Stimulated activated CD8-positive, alpha-beta memory T cell treated with anti-CD3 and anti-CD28 coated beads, Interleukin-4, amount 100 ng/mL, for 48 hours (primary cell): ENCODE measurements around the gene BDP1.
"Not testable (repeated sequence)": the region's sequence is repeated elsewhere in the genome, so short reads cannot be mapped to it uniquely, and the experiment has no call there.

Experiments used
- DNase-seq: peaks from one replicate; pipeline ENCODE4 v3.0.0-alpha.2; 2020

Gene BDP1

DNA sequence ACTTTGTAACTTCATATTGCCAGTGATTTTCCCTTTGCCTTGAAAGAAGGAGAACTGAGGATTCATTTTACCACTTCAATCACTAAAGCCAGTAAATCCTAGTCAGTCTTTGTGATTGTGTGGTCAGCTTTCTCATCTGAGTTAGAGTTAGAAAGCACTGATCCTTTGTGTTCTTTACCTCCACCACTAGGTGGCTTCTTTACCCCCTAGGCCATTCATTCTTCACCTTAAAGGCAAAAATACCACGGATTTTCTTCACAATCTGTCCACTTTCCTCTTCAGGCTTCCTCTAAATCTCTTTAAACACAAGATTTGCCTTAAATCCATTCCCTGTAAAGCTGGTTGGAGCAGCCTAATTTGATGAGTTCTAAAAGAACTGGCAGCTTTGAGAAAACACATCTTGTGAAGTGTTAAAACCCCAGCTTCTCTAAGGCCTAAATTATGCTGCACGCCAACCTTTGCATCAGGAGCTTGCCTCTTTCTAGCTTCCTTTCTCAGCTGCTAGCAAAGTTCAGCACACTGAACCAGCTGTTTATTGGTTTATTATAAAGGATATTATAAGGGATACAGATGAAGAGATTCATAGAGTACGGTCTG is 20.4 kb downstream of the BDP1 start:
- no peak for DNase-seq

DNA sequence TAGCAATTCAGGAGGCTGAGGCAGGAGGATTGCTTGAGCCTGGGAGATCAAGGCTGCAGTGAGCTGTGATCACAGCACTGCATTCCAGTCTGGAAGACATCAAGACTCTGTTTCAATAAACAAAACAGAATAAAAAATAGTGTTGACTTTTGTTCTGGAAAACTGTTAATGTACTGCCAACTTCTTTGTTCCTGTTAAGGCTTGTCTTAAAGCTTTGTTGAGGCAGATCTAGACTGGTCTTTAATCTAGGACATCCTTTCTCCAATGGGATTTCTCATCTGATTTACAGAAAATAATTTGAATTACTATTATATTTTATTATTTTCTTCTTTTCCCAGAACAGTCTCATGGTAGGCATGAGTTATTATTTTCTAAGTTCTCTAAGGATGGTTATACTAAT is 26.0 kb downstream of the BDP1 start:
- DNase-seq, result no peak

DNA sequence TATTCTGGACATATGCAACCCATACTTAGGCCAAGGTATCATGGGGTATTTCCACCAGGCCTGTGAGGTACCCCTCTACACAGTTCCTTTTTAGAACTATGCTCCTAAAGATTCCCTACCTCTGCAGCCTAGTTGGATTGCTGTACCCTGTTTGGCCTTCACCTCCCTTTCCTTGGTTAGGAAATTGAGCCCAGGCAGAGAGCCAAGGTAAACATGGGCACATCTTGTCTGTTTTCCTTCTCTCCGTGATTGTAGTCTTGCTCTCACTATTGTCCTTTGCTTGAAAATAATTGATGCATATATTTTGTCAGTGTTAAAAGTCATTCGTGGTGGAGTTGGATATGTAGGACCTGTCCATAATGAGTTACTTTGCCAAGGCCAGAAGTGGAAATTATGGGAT is 26.7 kb downstream of the BDP1 start:
- no peak for DNase-seq

DNA sequence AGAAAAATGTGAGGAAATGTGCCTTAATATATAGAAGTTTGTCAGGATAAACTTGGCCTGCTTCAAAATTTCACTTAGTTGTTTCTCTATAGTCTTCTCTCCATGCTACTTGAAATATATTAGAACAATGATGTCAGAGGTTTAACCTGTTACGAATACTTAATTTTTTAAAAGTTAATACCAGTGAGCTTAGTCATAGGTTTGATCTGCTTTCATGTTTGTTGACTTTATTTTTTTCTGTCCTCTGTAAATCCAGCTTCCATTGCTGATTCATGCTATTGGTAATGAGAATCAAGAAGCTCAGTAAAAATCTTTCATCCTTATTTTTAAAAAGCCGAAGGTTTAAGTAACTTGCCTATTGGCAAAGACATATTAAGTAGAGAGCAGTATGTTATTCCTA is 27.9 kb downstream of the BDP1 start:
- no peak for DNase-seq

DNA sequence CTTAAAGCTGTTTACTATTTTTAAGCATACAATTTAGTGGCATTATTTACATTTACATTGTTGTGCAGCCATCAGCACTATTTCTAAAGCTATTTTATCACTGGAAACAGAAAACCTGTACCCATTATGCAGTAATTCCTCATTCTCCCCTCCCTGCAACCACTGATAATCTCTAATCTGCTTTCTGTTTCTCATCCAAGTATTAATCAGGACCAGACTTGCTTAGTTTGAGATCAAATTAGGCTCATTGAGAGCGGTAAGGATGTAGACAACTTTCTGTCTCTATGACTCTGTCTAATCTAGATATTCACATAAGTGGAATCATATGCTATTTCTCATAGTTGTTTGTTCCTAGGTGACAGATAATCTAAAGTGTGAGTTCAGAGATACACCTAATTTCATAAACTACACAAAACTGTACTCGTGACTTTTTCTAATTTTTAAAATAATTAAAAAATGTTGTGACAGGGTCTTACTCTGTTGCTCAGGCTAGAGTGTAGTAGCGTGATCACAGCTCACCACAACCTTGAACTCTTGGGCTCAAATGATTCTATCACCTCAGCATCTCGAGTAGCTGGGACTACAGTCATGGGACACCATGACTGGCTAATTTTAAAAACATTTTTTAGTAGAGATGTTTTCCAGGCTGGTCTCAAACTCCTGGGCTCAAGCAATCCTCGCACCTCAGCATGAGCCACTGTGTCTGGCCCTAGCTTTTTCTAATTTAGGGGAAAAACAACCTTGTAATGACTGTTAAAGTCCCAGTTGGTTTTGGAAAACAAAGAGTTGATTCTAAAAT is 37.6 kb downstream of the BDP1 start:
- no peak for DNase-seq

GRCh38 chr5:71494202-71494601 is 38.8 kb downstream of the BDP1 start:
- DNase-seq, result not testable (repeated sequence)

DNA sequence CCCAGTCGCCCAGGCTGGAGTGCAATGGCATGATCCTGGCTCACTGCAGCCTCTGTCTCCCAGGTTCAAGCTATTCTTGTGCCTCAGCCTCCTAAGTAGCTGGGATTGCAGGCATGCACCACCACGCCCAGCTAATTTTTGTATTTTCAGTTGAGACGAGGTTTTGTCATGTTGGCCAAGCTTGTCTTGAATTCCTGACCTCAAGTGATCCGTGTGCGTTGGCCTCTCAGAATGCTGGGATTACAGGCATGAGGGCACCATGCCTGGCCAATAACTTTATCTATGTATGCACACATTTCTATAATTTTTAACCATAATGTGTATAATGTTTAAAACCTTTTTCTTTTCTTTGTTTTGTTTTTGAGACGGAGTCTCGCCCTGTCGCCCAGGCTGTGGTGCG is 43.3 kb downstream of the BDP1 start:
- DNase-seq, result not testable (repeated sequence)

DNA sequence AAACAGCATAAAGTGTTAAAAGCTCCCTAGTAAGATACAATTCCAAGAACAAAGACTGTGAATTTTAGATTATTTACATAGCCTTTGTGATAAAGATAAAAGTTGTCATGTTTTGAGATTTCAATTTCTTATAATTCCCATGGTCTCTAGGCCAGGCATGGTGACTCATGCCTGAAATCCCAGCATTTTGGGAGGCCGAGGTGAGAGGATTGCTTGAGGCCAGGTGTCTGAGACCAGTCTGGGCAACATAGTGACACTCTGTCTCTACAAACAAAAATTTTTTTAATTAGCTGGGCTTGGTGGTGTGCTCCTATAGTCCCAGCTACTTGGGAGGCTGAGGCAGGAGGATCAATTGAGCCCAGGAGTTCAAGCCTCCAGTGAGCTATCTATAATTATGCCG is 48.1 kb downstream of the BDP1 start:
- no peak for DNase-seq

DNA sequence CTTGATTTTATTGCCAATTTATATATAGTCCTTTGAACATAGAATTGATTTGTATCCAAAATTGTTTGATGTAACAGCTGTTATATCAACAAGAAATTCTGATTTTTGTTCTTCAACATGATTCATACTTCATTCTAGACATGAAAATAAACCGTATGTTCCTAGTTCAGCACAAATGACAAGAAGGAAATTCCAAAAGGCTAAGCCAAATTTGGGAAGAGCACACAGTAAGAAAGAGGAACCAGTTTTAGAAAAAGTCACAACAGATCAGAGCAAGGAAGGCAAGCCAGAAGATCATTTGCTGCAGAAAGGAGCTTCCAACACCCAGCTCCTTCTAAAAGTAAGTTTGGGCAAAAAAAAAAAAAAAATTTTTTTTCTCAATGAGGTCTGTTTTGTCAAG is 66.7 kb downstream of the BDP1 start:
- DNase-seq, result no peak

- not testable (repeated sequence) for DNase-seq
Observed at GRCh38 chr5:71525611-71526010, 70.2 kb downstream of the BDP1 start.

- DNase-seq, result no peak
Observed at GRCh38 chr5:71528206-71528605, 72.8 kb downstream of the BDP1 start.

DNA sequence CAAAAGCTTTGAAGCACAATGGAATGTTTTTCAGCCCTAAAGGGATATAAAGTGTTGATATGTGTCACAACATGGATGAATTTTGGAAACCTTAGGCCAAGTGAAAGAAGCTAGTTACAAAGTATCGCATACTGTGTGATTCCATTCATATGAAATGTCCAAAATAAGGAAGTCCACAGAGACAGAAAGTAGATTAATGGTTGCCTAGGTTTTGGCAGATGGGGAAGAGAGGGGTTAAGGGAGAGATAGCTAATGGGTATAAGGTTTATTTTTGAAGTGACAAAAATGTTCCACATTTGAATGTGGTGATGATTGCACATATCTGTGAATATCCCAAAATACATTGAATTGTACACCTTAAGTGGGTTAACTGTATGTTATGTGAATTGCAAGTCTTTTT is 74.2 kb downstream of the BDP1 start:
- DNase-seq, result no peak

DNA sequence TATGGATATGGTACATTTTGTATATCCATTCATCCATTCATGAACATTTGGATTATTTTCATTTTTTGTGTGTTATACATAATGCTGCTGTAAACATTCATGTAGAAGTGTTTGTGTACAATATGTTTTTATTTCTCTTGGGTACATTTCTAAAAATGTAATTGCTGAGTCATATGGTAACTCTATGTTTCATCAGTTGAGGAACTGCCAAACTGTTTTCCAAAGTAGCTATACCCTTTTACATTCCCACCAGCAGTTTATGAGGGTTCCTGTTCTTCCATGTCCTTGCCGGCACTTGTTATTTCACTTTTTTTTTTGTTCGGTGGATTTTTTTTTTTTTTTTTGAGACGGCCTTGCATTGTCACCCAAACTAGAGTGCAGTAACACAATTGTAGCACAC is 77.7 kb downstream of the BDP1 start:
- DNase-seq, result no peak

DNA sequence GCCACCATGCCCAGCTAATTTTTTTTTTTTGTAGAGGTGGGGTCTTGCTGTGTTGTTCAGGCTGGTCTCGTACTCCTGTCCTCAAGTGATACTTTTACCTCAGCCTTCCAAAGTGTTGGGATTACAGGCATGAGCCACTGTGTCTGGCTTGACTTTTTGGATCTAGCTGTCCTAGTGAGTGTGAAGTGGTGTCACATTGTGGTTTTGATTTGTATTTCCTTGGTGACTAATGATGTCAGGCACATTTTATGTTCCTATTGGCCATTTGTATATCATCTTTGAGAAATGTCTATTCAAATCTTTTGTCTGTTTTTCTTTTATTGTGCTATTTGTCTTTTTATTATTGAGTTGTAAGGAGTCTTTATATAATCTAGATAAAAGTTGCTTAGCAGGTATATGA is 78.2 kb downstream of the BDP1 start:
- no peak for DNase-seq

DNA sequence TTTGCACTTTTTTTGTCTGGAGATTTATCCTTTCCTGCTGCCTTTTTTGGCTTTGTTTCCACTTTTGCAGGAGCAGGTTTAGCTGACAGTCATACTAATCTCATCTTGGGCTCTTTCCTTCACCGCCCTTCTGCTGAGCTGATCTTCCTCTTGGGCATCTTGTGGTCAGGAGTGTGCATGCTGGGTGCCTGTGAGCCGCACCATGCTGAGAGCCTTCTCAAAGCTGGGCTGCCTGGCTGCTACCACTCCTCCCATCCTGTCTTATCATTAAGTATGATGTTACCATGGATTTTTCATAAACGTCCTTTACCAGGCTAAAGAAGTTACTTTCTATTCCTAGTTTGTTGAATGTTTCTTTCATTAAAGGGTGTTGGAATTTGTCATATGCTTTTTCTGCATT is 82.2 kb downstream of the BDP1 start:
- DNase-seq, result no peak

DNA sequence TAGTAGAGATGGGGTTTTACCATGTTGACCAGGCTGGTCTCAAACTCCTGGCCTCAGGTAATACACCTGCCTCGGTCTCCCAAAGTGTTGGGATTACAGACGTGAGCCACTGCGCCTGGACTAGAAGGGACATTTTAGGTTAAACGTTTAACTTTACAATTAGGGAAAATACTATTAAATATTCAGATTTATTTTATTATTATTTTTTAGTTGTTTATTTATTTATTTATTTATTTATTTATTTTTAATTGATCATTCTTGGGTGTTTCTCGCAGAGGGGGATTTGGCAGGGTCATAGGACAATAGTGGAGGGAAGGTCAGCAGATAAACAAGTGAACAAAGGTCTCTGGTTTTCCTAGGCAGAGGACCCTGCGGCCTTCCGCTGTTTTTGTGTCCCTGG is 95.4 kb downstream of the BDP1 start:
- DNase-seq, result not testable (repeated sequence)

GRCh38 chr5:71551582-71551981 is 96.1 kb downstream of the BDP1 start:
- not testable (repeated sequence) for DNase-seq

DNA sequence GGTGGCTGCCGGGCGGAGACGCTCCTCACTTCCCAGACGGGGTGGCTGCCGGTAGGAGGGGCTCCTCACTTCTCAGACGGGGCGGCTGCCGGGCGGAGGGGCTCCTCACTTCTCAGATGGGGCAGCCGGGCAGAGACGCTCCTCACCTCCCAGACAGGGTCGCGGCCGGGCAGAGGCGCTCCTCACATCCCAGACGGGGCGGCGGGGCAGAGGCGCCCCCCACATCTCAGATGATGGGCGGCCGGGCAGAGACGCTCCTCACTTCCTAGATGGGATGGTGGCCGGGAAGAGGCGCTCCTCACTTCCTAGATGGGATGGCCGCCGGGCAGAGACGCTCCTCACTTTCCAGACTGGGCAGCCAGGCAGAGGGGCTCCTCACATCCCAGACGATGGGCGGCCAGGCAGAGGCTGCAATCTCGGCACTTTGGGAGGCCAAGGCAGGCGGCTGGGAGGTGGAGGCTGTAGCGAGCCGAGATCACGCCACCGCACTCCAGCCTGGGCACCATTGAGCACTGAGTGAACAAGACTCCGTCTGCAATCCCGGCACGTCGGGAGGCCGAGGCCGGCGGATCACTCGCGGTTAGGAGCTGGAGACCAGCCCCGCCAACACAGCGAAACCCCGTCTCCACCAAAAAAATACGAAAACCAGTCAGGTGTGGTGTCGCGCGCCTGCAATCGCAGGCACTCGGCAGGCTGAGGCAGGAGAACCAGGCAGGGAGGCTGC is 96.7 kb downstream of the BDP1 start:
- DNase-seq, result not testable (repeated sequence)

- no peak for DNase-seq
Observed at GRCh38 chr5:71563161-71563560, 107.7 kb downstream of the BDP1 start.

DNA sequence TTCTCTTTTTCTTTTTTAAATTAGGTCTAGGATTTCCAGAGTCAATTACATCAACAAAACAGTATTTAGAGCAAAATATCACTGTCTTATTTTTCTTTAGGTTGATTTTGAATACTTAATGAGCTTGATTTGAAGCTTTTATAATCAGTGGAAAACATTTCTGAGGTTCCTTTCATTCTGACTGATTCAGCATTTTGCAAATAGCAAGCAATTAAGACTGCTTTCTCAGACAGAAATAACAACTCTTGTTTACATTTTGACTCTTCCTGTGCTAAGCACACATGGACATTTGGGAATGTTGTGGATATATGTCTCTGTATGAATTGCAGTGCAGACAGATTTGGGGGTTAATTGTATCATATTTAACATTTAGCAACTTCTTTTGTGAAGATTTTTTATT is 109.4 kb downstream of the BDP1 start:
- DNase-seq, result no peak

DNA sequence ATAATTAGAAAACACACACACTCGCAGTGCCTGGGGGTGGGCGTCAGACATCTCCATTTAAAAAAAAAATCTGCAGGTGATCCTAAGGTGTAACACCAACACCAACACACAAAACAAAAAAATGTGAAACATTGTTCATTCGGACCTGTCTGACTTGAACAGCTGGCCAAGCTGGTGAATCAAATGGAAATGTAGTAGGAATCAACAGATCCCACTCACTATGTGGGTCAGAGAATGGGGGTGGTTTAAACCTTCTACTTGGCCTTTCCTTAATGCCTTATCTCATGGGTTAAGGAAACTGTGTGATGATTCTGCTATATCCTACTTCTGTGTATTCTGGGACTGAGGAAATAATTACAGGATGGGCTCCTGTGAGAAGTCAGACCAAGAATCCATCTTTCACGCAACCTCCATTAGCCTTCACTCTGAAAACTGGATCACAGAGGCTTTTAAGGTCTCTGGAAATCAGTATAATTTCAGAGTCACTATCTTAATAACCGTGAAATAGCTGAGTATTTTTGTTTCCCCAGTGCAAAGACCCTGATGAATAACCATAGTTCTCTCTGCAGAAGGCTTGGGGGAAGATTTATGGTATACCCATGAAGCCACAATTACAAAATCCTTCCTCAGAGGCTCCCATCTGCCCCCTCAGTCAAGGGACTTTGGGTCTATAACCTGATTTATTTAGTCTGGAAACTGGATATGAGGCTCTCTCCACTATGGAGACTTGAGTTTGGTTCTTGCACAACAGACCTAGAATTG is 114.5 kb downstream of the BDP1 start:
- DNase-seq, result no peak

- not testable (repeated sequence) for DNase-seq
Observed at GRCh38 chr5:71571811-71572210, 116.4 kb downstream of the BDP1 start.

GRCh38 chr5:71573591-71573990 is 118.1 kb downstream of the BDP1 start:
- no peak for DNase-seq
